Regular cardiac myocyte (primary cell): ENCODE results near the gene PTGIR. TPM values are rescaled to one million over a fixed set of nuclear protein-coding genes. Genes with fewer than 3 reads are reported as not detected.

Experiments
- total RNA-seq: library from RNA; depleted of rRNA; stranded (reverse); fragments of >200 nt; gene quantifications from 2 replicates; pipeline ENCODE4 v1.2.3, GENCODE V29; 2014

The PTGIR gene
- 7.5 and 16.3 TPM in 2 replicates for total RNA-seq

GRCh38 chr19:46624958-46625661, at the start of gene PTGIR:
Gene PTGIR (minus strand): TSS chr19:46625089. CDS start chr19:46624225, 864 bp downstream.

GRCh38 chr19:46661020-46661731, 36.3 kb upstream of the PTGIR start, which contains the start of gene DACT3:
Gene DACT3 (minus strand): TSS chr19:46661182. CDS start chr19:46661064, 118 bp downstream.

GRCh38 chr19:46635920-46636761, 11.3 kb upstream of the PTGIR start, which contains the start of gene GNG8:
Gene GNG8 (minus strand): TSS chr19:46636202. CDS start chr19:46634682, 1,520 bp downstream.

DNA sequence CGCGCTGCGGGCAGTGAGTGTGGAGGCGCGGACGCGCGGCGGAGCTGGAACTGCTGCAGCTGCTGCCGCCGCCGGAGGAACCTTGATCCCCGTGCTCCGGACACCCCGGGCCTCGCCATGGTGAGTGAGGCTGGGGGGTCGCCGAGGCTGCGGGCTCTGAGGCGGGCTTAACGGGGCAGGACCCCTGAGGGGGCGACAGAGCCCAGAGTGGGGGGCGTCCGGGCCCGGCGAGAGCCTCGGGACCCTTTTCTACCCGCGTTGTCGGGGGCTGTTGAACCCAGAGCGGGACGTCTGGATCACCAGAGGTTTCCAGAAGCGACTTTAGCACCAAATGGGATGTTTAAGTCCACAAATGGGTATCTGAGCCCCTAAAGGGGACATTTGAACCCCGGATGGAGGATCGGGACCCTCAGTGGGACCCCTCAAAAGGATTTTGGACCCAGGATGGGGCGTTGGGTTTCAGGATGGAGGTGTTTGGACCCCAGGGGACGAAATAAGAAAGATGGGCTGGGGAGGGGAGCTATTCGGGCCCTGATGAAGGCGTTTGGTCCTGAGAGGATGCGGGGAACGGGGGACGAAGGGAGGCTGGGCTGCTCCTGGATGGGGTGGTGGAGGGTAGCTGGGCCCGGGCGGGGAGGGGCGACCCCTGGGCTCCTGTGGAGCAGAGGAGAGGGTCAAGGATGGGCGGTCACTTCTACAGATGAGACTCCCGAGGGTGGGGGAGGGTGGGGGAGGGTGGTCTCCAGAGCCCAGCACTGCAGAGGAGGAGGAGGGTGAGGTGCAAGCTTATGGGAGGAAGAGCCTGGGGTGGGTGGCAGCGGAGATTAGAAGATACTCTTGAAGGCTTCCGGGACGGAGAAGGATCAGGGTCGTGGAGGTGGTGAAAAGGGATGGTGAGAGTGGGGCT, 23.3 kb downstream of the PTGIR start, which contains the start of gene CALM3:
Gene CALM3, plus strand, starts transcription at position 13 of the 907 bp plus-strand sequence. Its CDS starts 105 bp downstream, at position 118.

Other genes with a start within 250 kb of the PTGIR start
- 12.8 and 21.1 TPM in 2 replicates for gene CCDC8, start 211.5 kb downstream of the PTGIR start, total RNA-seq
- 0.19 and 0.28 TPM in 2 replicates for gene PNMA8C, start 196.2 kb downstream of the PTGIR start, total RNA-seq
- gene PNMA8A, start 153.5 kb downstream of the PTGIR start, total RNA-seq: 0.77 and 2.8 TPM in 2 replicates
- gene PNMA8B, start 129.2 kb downstream of the PTGIR start, total RNA-seq: 0.19 and 1.4 TPM in 2 replicates
- 179 and 296 TPM in 2 replicates for gene CALM3, start 23.8 kb downstream of the PTGIR start, total RNA-seq
- gene GNG8, start 11.1 kb upstream of the PTGIR start, total RNA-seq: not detected in 2 replicates
- 2.9 and 5.9 TPM in 2 replicates for gene DACT3, start 36.1 kb upstream of the PTGIR start, total RNA-seq
- gene PRKD2, start 92.0 kb upstream of the PTGIR start, total RNA-seq: 11.3 and 18.8 TPM in 2 replicates
- 19.7 and 22.6 TPM in 2 replicates for gene FKRP, start 121.0 kb upstream of the PTGIR start, total RNA-seq
- 37.8 and 51.4 TPM in 2 replicates for gene STRN4, start 121.4 kb upstream of the PTGIR start, total RNA-seq
- gene SLC1A5, start 163.5 kb upstream of the PTGIR start, total RNA-seq: 76.4 and 167 TPM in 2 replicates
- gene AP2S1, start 225.8 kb upstream of the PTGIR start, total RNA-seq: 152 and 174 TPM in 2 replicates
- 42.6 and 49.3 TPM in 2 replicates for gene ARHGAP35, start 235.9 kb upstream of the PTGIR start, total RNA-seq